HCT116 (cell line): ENCODE results near the gene TIE1. TPM values are rescaled to one million over a fixed set of nuclear protein-coding genes. Genes with fewer than 3 reads are reported as not detected.

ENCODE experiments used
- ATAC-seq: fragments of 200-7000 bp; cut with Tn5 transposase; 2 replicates; pipeline ENCODE4 v1.9.1; 2020; ENCODE audit warnings: mild to moderate bottlenecking, moderate library complexity
- BruUV-seq: library from RNA; stranded (reverse); fragments of 400-500 nt; replicated peaks from 2 replicates; lab custom pipeline; 2021; lab: Mats Ljungman, UMichigan
- CTCF ChIA-PET: fragments of 300-600 bp; sonication (Branson Sonifier 250); formaldehyde crosslinking; loops from one replicate; lab custom pipeline; 2021; ENCODE audit warnings: antibody characterized with exemption; lab: Charles Lee
- POLR2A ChIA-PET: fragments of 300-600, 350-600 bp; sonication (Branson Sonifier 250); formaldehyde crosslinking; loops from one replicate; lab custom pipeline; 2021; ENCODE audit warnings: antibody characterized with exemption; lab: Charles Lee
- RAD21 ChIA-PET, 2 experiments: fragments of 300-600 bp; sonication (Branson Sonifier 250); formaldehyde crosslinking; loops; one replicate each; lab custom pipeline; 2023; ENCODE audit warnings: low total read pairs in 2 of 2; ENCODE audit not compliant: uncharacterized antibody in 2 of 2, unreplicated experiment in 2 of 2, low non-redundant PET in 1 of 2; lab: Charles Lee
- DNase-seq: peaks from one replicate; pipeline ENCODE4 v3.0.0-alpha.2; 2010; ENCODE audit warnings: low read depth, low spot score
- H2AFZ ChIP-seq: fragments of 200-600 bp; shearing (Covaris generic), sonication (generic); 2 replicates; pipeline ENCODE4 v1.6.1; 2017; ENCODE audit warnings: low read depth, mixed run types, mixed read lengths, antibody characterized with exemption, low read length; ENCODE audit not compliant: poor library complexity, severe bottlenecking
- H3K27ac ChIP-seq: 2 replicates; pipeline ENCODE4 v1.5.1; 2012; ENCODE audit warnings: low read depth, low read length
- H3K27me3 ChIP-seq: fragments of 200-600 bp; sonication (generic); 2 replicates; pipeline ENCODE4 v1.6.1; 2016; ENCODE audit warnings: mixed run types, low read length, mixed read lengths; ENCODE audit not compliant: insufficient read depth
- H3K36me3 ChIP-seq, 2 experiments: fragments of 200-500 bp in 1 of 2; fragments of 200-600 bp in 1 of 2; sonication (Bioruptor generic) in 1 of 2; sonication (generic) in 1 of 2; 2 replicates each; pipeline versions ENCODE4 v1.5.1 to v1.6.1; 2014 to 2016; ENCODE audit warnings: low read length in 2 of 2, inconsistent platforms in 1 of 2, mixed read lengths in 1 of 2, mixed run types in 1 of 2; ENCODE audit not compliant: insufficient read depth in 2 of 2, control insufficient read depth in 1 of 2
- H3K4me1 ChIP-seq, 2 experiments: fragments of 200-600 bp in 1 of 2; sonication (generic) in 1 of 2; 2 replicates each; pipeline versions ENCODE4 v1.5.1 to v1.6.1; 2012 to 2017; ENCODE audit warnings: low read length in 2 of 2, inconsistent platforms in 1 of 2, mild to moderate bottlenecking in 1 of 2, mixed read lengths in 1 of 2, mixed run types in 1 of 2, moderate library complexity in 1 of 2; ENCODE audit not compliant: insufficient read depth in 2 of 2, control insufficient read depth in 1 of 2
- H3K4me2 ChIP-seq: fragments of 200-600 bp; sonication (generic); 2 replicates; pipeline ENCODE4 v1.6.1; 2017; ENCODE audit warnings: mixed run types, low read length, mixed read lengths
- H3K4me3 ChIP-seq, 2 experiments: fragments of 200-600 bp in 1 of 2; sonication (generic) in 1 of 2; replicated peaks in 1 of 2; 2 replicates each; pipeline ENCODE4 v1.5.1; 2011 to 2016; ENCODE audit warnings: low read length in 2 of 2, control low read depth in 1 of 2, low read depth in 1 of 2, mild to moderate bottlenecking in 1 of 2, mixed read lengths in 1 of 2, mixed run types in 1 of 2
- H3K79me2 ChIP-seq: fragments of 200-600 bp; sonication (generic); 2 replicates; pipeline ENCODE4 v1.6.1; 2017; ENCODE audit warnings: mild to moderate bottlenecking, mixed run types, low read length, moderate library complexity, mixed read lengths; ENCODE audit not compliant: insufficient read depth
- H3K9ac ChIP-seq: fragments of 200-600 bp; sonication (generic); 2 replicates; pipeline ENCODE4 v1.6.1; 2016; ENCODE audit warnings: low read length, mixed read lengths
- H3K9me2 ChIP-seq: fragments of 200-600 bp; sonication (generic), shearing (Covaris generic); 2 replicates; pipeline ENCODE4 v1.6.1; 2017; ENCODE audit warnings: mixed run types, mild to moderate bottlenecking, moderate library complexity; ENCODE audit not compliant: insufficient read depth
- H3K9me3 ChIP-seq, 2 experiments: fragments of 200-500 bp in 1 of 2; fragments of 200-600 bp in 1 of 2; sonication (Bioruptor generic) in 1 of 2; sonication (generic) in 1 of 2; 2 replicates each; pipeline ENCODE4 v1.6.1; 2014 to 2017; ENCODE audit warnings: low read length in 2 of 2, mixed read lengths in 2 of 2, inconsistent platforms in 1 of 2, low read depth in 1 of 2, mild to moderate bottlenecking in 1 of 2, mixed run types in 1 of 2, moderate library complexity in 1 of 2; ENCODE audit not compliant: control insufficient read depth in 1 of 2, insufficient read depth in 1 of 2
- H4K20me1 ChIP-seq: fragments of 200-600 bp; sonication (generic), shearing (Covaris generic); 2 replicates; pipeline ENCODE4 v1.6.1; 2017; ENCODE audit warnings: mixed run types, mild to moderate bottlenecking, moderate library complexity; ENCODE audit not compliant: insufficient read depth
- CBX3 ChIP-seq: IDR thresholded peaks from 2 replicates; pipeline ENCODE4 v1.6.1; 2012; ENCODE audit warnings: low read depth
- CEBPB ChIP-seq: IDR thresholded peaks from 2 replicates; pipeline ENCODE4 v1.6.1; 2012; ENCODE audit warnings: low read depth
- CTCF ChIP-seq, 3 experiments: fragments of 200-600 bp in 1 of 3; sonication (generic) in 1 of 3; IDR thresholded peaks in 2 of 3; conservative IDR thresholded peaks in 1 of 3; 2 replicates each; pipeline ENCODE4 v1.5.1; 2012 to 2017; ENCODE audit warnings: low read depth in 2 of 3, low read length in 2 of 3, antibody characterized with exemption in 1 of 3, borderline replicate concordance in 1 of 3, control low read depth in 1 of 3, mild to moderate bottlenecking in 1 of 3, mixed read lengths in 1 of 3, mixed run types in 1 of 3, moderate library complexity in 1 of 3; ENCODE audit not compliant: insufficient read depth in 1 of 3
- ELF1 ChIP-seq: IDR thresholded peaks from 2 replicates; pipeline ENCODE4 v1.6.1; 2012; ENCODE audit warnings: low read depth, borderline replicate concordance
- EZH2 ChIP-seq: fragments of 200-600 bp; sonication (generic); IDR thresholded peaks from 2 replicates; pipeline ENCODE4 v1.6.1; 2017; ENCODE audit warnings: antibody characterized with exemption, mixed run types
- EZH2phosphoT487 ChIP-seq: fragments of 200-600 bp; IDR thresholded peaks from 2 replicates; pipeline ENCODE4 v1.6.1; 2018; ENCODE audit warnings: antibody characterized with exemption, borderline replicate concordance
- FOSL1 ChIP-seq: IDR thresholded peaks from 2 replicates; pipeline ENCODE4 v1.6.1; 2012; ENCODE audit warnings: low read depth
- JUND ChIP-seq: IDR thresholded peaks from 2 replicates; pipeline ENCODE4 v1.6.1; 2012
- POLR2A ChIP-seq: IDR thresholded peaks from 2 replicates; pipeline ENCODE4 v1.7.0; 2011; ENCODE audit warnings: borderline replicate concordance; ENCODE audit not compliant: insufficient read depth, insufficient read length; ENCODE audit errors: extremely low read depth
- POLR2AphosphoS5 ChIP-seq: IDR thresholded peaks from 2 replicates; pipeline ENCODE4 v1.6.1; 2011; ENCODE audit warnings: mild to moderate bottlenecking, low read depth, low read length, moderate library complexity
- RAD21 ChIP-seq: IDR thresholded peaks from 2 replicates; pipeline ENCODE4 v1.6.1; 2012; ENCODE audit warnings: low read depth, mild to moderate bottlenecking
- SIN3A ChIP-seq: IDR thresholded peaks from 2 replicates; pipeline ENCODE4 v1.6.1; 2012; ENCODE audit warnings: low read depth
- SP1 ChIP-seq: IDR thresholded peaks from 2 replicates; pipeline ENCODE4 v1.6.1; 2012; ENCODE audit warnings: low read depth
- SRF ChIP-seq: IDR thresholded peaks from 2 replicates; pipeline ENCODE4 v1.6.1; 2012; ENCODE audit warnings: low read depth
- TCF7L2 ChIP-seq: IDR thresholded peaks from 2 replicates; pipeline ENCODE4 v1.7.0; 2011; ENCODE audit warnings: borderline replicate concordance, inconsistent platforms; ENCODE audit not compliant: insufficient read depth, insufficient read length; ENCODE audit errors: extremely low read depth
- YY1 ChIP-seq: IDR thresholded peaks from 2 replicates; pipeline ENCODE4 v1.6.1; 2011; ENCODE audit warnings: low read length, low read depth, moderate library complexity, mild to moderate bottlenecking; ENCODE audit not compliant: insufficient replicate concordance; ENCODE audit errors: extremely low read depth
- ZFX ChIP-seq: fragments of 450-650 bp; IDR thresholded peaks from 2 replicates; pipeline ENCODE4 v1.6.1; 2017
- ZNF274 ChIP-seq: fragments of 200-500 bp; sonication (Bioruptor generic); IDR thresholded peaks from 2 replicates; pipeline ENCODE4 v1.6.1; 2014; ENCODE audit warnings: mild to moderate bottlenecking, low read depth, low read length, inconsistent platforms
- intact Hi-C: fragments of 100-400 bp; cut with micrococcal nuclease; formaldehyde crosslinking; loops from 2 replicates; pipeline ENCODE4 v1.10.0; 2022
- total RNA-seq: library from RNA; stranded (reverse); gene quantifications from one replicate; pipeline ENCODE4 v1.2.1, GENCODE V29; 2021; ENCODE audit not compliant: unreplicated experiment

The TIE1 gene
- total RNA-seq, 1 experiment from 2014 or later, result not detected

GRCh38 chr1:43296207-43296606 lies 4.6 kb upstream of the TIE1 start:
- Histone ChIP-seq H3K4me3 (no peak overlapping the region), H3K36me3 (no peaks in the 10 kb centered on the region), H3K27me3 (no peaks in the 10 kb centered on the region), H3K4me2 (no peak overlapping the region), H2AFZ (no peak overlapping the region), H4K20me1 (no peaks in the 10 kb centered on the region)
- BruUV-seq, result no TSS peak
- RAD21 ChIA-PET, result no interaction called here
- CTCF ChIA-PET, result no interaction called here
- ATAC-seq, result no peak
- TF ChIP-seq RAD21 (no peak), ZFX (no peak), POLR2A (no peak), EZH2phosphoT487 (no peak), SP1 (no peak), POLR2AphosphoS5 (no peak)
- TF ChIP-seq, all 23 proteins: peak for 0
- no peaks in the 10 kb centered on the region for H3K9me2 ChIP-seq
- intact Hi-C loops, result no loop called here
- no peak overlapping the region for H3K9ac ChIP-seq
- POLR2A ChIA-PET, result no interaction called here
- no peaks in the 10 kb centered on the region for H3K9me3 ChIP-seq
- H3K79me2 ChIP-seq, result no peaks in the 10 kb centered on the region
- no peak for DNase-seq
- H3K4me1 ChIP-seq, result peaks cover 8 to 16% of the 10 kb centered on the region in 2 experiments; a peak in 3 of 4 replicates
- H3K27ac ChIP-seq, result no peak overlapping the region

GRCh38 chr1:43298055-43298454 lies 2.7 kb upstream of the TIE1 start:
- POLR2A ChIA-PET, result no interaction called here
- BruUV-seq, result no TSS peak

More at GRCh38 chr1:43298055-43298454, 2.7 kb upstream of the TIE1 start:
- no peaks in the 10 kb centered on the region for H3K79me2 ChIP-seq
- H3K27ac ChIP-seq, result no peak overlapping the region
- H3K4me3 ChIP-seq, result no peak overlapping the region
- ChIA-PET CTCF (no interaction called here), RAD21 (no interaction called here)
- no peak overlapping the region for H3K4me2 ChIP-seq
- intact Hi-C loops, result no loop called here
- DNase-seq, result no peak
- H3K4me1 ChIP-seq, result peaks cover 8 to 19% of the 10 kb centered on the region in 2 experiments; a peak in 3 of 4 replicates
- H3K27me3 ChIP-seq, result no peaks in the 10 kb centered on the region
- no peak overlapping the region for H3K9ac ChIP-seq
- no peaks in the 10 kb centered on the region for H3K9me3 ChIP-seq
- no peak overlapping the region for H2AFZ ChIP-seq
- no peaks in the 10 kb centered on the region for H3K36me3 ChIP-seq
- no peaks in the 10 kb centered on the region for H4K20me1 ChIP-seq
- no peak for ATAC-seq
- TF ChIP-seq POLR2A (no peak), ELF1 (no peak), YY1 (no peak), SRF (no peak), ZNF274 (no peak), SIN3A (no peak), FOSL1 (no peak), JUND (no peak), CTCF (IDR thresholded peaks at IDR 0.05 in 2 of 3, conservative IDR thresholded peaks at IDR 0.05 in 1 of 3; ENCODE audit: borderline replicate concordance in 1 of 3, insufficient read depth in 1 of 3, low read depth in 2 of 3, low read length in 2 of 3) (no peak), ZFX (no peak), TCF7L2 (no peak), EZH2 (no peak), CEBPB (no peak), CBX3 (no peak)
- H3K9me2 ChIP-seq, result no peaks in the 10 kb centered on the region
